ENCODE results near the gene CCL4.
A peak's percentile ranks its signal among the peaks of the same experiment; 100 is the strongest.

CCL4 gene

DNA sequence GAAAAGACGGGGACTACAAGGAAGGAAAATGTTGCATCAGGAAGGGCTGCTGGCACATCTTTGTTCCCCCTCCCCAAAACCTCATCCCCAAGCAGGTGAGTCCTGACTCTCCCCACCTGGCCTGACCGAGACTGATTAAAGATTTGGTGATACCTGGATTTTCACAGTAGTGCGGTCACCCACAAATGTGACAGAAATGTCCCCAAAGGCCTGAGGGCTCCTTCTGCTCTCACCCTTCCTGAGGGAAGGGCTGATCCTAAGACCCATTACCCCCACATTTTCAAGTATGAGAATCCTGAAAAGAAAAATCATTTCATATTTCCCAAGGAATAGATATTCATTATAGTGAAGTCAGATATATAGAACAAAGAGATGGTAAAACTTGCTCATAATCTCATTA, 44.0 kb downstream of the CCL4 start:
- DNase-seq: no peak

- DNase-seq: peak in 4 of 5 donors; percentile 38 to 54 (median 42)
Measured at GRCh38 chr17:36148559-36149295, 45.1 kb downstream of the CCL4 start.

DNA sequence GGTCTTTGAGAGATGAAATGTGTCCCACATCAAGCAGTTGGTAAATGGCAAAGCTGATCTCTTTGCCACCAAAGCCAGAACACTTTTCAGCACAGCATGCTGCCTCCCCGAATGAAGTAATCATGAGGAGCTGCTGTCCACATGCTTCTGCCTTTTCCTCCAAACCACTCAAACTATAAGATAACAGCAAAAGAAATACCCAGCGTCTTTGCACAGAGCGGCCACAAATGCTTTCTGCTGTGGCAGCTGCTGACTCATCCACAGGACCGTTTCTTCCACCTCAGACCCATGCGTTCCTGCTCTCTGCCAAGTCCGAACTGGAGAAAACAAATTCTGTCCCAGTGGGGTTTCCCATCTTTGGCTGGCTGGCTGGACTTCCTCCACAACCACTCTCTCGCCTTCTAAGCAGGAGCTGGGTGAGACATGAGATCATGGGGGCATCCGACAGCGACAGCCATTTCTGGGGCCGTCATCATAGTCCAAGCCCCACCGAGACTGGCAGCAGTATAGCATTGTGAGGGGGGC, 45.7 kb downstream of the CCL4 start:
- DNase-seq: no peak

GRCh38 chr17:36151891-36152638, 48.4 kb downstream of the CCL4 start:
- DNase-seq: no peak

DNA sequence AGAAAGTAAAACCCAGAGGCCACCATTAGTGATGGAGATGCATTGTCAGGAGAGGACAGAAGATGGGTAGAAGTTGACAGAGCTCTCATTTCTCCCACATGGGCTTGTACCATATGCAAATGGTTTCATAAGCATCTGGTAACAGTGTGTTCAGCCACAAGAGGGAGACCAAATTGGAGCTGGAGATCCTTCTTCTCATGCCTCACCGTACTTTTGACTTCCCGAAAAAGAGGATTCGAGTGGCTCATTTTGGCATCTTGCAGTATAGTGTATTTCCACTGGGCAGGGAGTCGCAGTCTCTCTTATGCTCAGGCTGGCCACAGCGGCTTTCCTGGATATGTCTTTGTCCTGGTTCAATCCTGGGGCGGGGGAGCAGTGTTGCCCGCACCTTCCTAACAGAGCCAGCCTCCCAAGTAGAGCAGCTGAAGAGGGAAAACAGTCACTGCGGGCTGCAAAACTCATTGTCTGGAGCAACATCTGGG, 49.1 kb downstream of the CCL4 start:
- no peak for DNase-seq

- no peak for DNase-seq
Measured at GRCh38 chr17:36153895-36154610, 50.4 kb downstream of the CCL4 start.

Measured in T-helper 1 cell (primary cell).